Right atrium auricular region (tissue), 2 donors: Measurements from ENCODE around the gene NAP1L1. TPM values are rescaled to one million over a fixed set of nuclear protein-coding genes. Genes with fewer than 3 reads are reported as not detected.
"Not testable (repeated sequence)": the region's sequence is repeated elsewhere in the genome, so short reads cannot be mapped to it uniquely, and the experiment has no call there.

Source experiments
- DNase-seq: peaks from one replicate; pipeline ENCODE4 v3.0.0-alpha.2; 2019; ENCODE audit warnings: low spot score
- H3K27ac ChIP-seq, 2 donors: fragments of 200-600 bp; sonication (generic); 1 replicate in 1 of 2; 2 replicates in 1 of 2; pipeline ENCODE4 v1.5.1; 2016 to 2019
- H3K27me3 ChIP-seq, 2 donors: fragments of 200-600 bp; sonication (generic); one replicate each; pipeline versions ENCODE4 v1.5.1 to v1.6.0; 2017 to 2019
- H3K36me3 ChIP-seq: fragments of 200-600 bp; sonication (generic); one replicate; pipeline ENCODE4 v1.5.1; 2016
- H3K4me1 ChIP-seq, 2 donors: fragments of 200-600 bp; sonication (generic); one replicate each; pipeline versions ENCODE4 v1.5.1 to v1.6.0; 2017 to 2019
- H3K4me3 ChIP-seq, 2 donors: fragments of 200-600 bp; sonication (generic); 1 replicate in 1 of 2; 2 replicates in 1 of 2; pipeline ENCODE4 v1.5.1; 2017 to 2019; ENCODE audit warnings: mild to moderate bottlenecking in 1 of 2, moderate library complexity in 1 of 2
- H3K9me3 ChIP-seq, 2 donors: fragments of 200-600 bp; sonication (generic); one replicate each; pipeline ENCODE4 v1.5.1; 2019
- CTCF ChIP-seq, 2 donors: fragments of 200-600 bp; sonication (generic); IDR thresholded peaks; one replicate each; pipeline ENCODE4 v1.5.1; 2019; ENCODE audit warnings: antibody characterized with exemption in 2 of 2
- total RNA-seq, 2 donors: library from RNA; depleted of rRNA; stranded (reverse); fragments of >200 nt; gene quantifications; one replicate each; pipeline ENCODE4 v1.1.0, GENCODE V29; 2016

The NAP1L1 gene
- total RNA-seq, 2 donors from 2014 or later = 255 to 332 TPM

- Histone ChIP-seq H3K36me3 (no peaks in the 10 kb centered on the region), H3K27me3 (no peaks in the 10 kb centered on the region), H3K4me3 (no peak overlapping the region), H3K4me1 (peaks cover 0 to 8% of the 10 kb centered on the region in 2 donors), H3K27ac (no peak overlapping the region), H3K9me3 (no peaks in the 10 kb centered on the region)
- TF ChIP-seq CTCF (IDR thresholded peaks at IDR 0.05) = no peak
- no peak for DNase-seq
Observed at GRCh38 chr12:75994069-75994740, 90.3 kb downstream of the NAP1L1 start.

- H3K27me3 ChIP-seq = no peaks in the 10 kb centered on the region
- H3K27ac ChIP-seq = no peak overlapping the region
- H3K4me1 ChIP-seq = peaks cover 0 to 3% of the 10 kb centered on the region in 2 donors
- H3K36me3 ChIP-seq = no peaks in the 10 kb centered on the region
- H3K4me3 ChIP-seq = no peak overlapping the region
- H3K9me3 ChIP-seq = peaks cover 0 to 7% of the 10 kb centered on the region in 2 donors
- DNase-seq = no peak
- no peak for TF ChIP-seq CTCF (IDR thresholded peaks at IDR 0.05)
Observed at GRCh38 chr12:75991753-75992152, 92.7 kb downstream of the NAP1L1 start.

GRCh38 chr12:75990189-75990912 is 94.1 kb downstream of the NAP1L1 start:
- no peaks in the 10 kb centered on the region for H3K36me3 ChIP-seq
- peaks cover 0 to 7% of the 10 kb centered on the region in 2 donors for H3K9me3 ChIP-seq
- no peaks in the 10 kb centered on the region for H3K27me3 ChIP-seq
- no peak overlapping the region for H3K27ac ChIP-seq
- no peak for DNase-seq
- no peak overlapping the region for H3K4me3 ChIP-seq
- no peaks in the 10 kb centered on the region for H3K4me1 ChIP-seq
- TF ChIP-seq CTCF (IDR thresholded peaks at IDR 0.05) = no peak

- not testable (repeated sequence) for H3K36me3 ChIP-seq, H3K9me3 ChIP-seq, H3K27ac ChIP-seq, DNase-seq, H3K4me1 ChIP-seq, H3K4me3 ChIP-seq, H3K27me3 ChIP-seq
Observed at GRCh38 chr12:75987709-75988108, 96.8 kb downstream of the NAP1L1 start.

Other genes starting within 250 kb of the NAP1L1 start
- 10 to 100 TPM in 1 of 2 donors, 1 to 10 TPM in 1; 6.7 to 22.2 TPM for gene PHLDA1, start 52.9 kb downstream of the NAP1L1 start, total RNA-seq